OCI-LY1 (cell line): ENCODE data around the gene FGD3.

ENCODE experiments used
- H2AFZ ChIP-seq: fragments of 200-600 bp; sonication (generic), shearing (Covaris generic); 2 replicates; pipeline ENCODE4 v1.6.0; 2014; ENCODE audit warnings: antibody characterized with exemption, mild to moderate bottlenecking, low read length
- H3F3A ChIP-seq: fragments of 200-600 bp; sonication (generic), shearing (Covaris generic); 2 replicates; pipeline ENCODE4 v1.6.0; 2014; ENCODE audit warnings: mild to moderate bottlenecking, antibody characterized with exemption, low read length, moderate library complexity; ENCODE audit not compliant: insufficient read depth
- H3K27ac ChIP-seq: fragments of 200-600 bp; sonication (generic); 2 replicates; pipeline ENCODE4 v1.5.1; 2014; ENCODE audit warnings: low read length, mixed run types, mild to moderate bottlenecking, low read depth; ENCODE audit not compliant: poor library complexity, severe bottlenecking
- H3K27me3 ChIP-seq: fragments of 200-600 bp; sonication (generic); 2 replicates; pipeline ENCODE4 v1.6.0; 2014; ENCODE audit warnings: antibody characterized with exemption, mild to moderate bottlenecking, low read length, moderate library complexity; ENCODE audit not compliant: insufficient read depth
- H3K36me3 ChIP-seq: fragments of 200-600 bp; sonication (generic); 2 replicates; pipeline ENCODE4 v1.6.1; 2014; ENCODE audit warnings: mild to moderate bottlenecking, antibody characterized with exemption, low read length, moderate library complexity, mixed read lengths; ENCODE audit not compliant: insufficient read depth
- H3K4me1 ChIP-seq: fragments of 200-600 bp; sonication (generic); 2 replicates; pipeline ENCODE4 v1.5.1; 2014; ENCODE audit warnings: mild to moderate bottlenecking, low read length, moderate library complexity; ENCODE audit not compliant: insufficient read depth, severe bottlenecking
- H3K4me2 ChIP-seq: fragments of 200-600 bp; sonication (generic), shearing (Covaris generic); 2 replicates; pipeline ENCODE4 v1.6.1; 2014; ENCODE audit warnings: low read length
- H3K4me3 ChIP-seq: fragments of 200-600 bp; sonication (generic); 2 replicates; pipeline ENCODE4 v1.5.1; 2014; ENCODE audit warnings: low read length, low read depth, mild to moderate bottlenecking, mixed read lengths; ENCODE audit not compliant: poor library complexity, severe bottlenecking
- H3K79me2 ChIP-seq: fragments of 200-600 bp; shearing (Covaris generic); 2 replicates; pipeline ENCODE4 v1.6.1; 2016; ENCODE audit warnings: mixed run types, low read length, mixed read lengths; ENCODE audit not compliant: insufficient read depth
- H3K9ac ChIP-seq: fragments of 200-600 bp; sonication (generic), shearing (Covaris generic); 2 replicates; pipeline ENCODE4 v1.6.1; 2014; ENCODE audit warnings: mild to moderate bottlenecking, low read length, mixed read lengths
- H3K9me2 ChIP-seq: fragments of 200-600 bp; sonication (generic), shearing (Covaris generic); 2 replicates; pipeline ENCODE4 v1.6.1; 2014; ENCODE audit warnings: low read depth, mild to moderate bottlenecking, low read length, mixed read lengths
- H3K9me3 ChIP-seq: fragments of 200-600 bp; shearing (Covaris generic); 2 replicates; pipeline ENCODE4 v1.6.1; 2014; ENCODE audit warnings: low read length, mixed read lengths
- H4K20me1 ChIP-seq: fragments of 200-600 bp; sonication (generic), shearing (Covaris generic); 2 replicates; pipeline ENCODE4 v1.6.0; 2016; ENCODE audit warnings: mild to moderate bottlenecking, low read length; ENCODE audit not compliant: insufficient read depth
- CTCF ChIP-seq: fragments of 200-600 bp; sonication (generic), shearing (Covaris generic); IDR thresholded peaks from 2 replicates; pipeline ENCODE4 v1.5.1; 2017; ENCODE audit warnings: mild to moderate bottlenecking, antibody characterized with exemption, low read length, moderate library complexity, mixed read lengths
- EZH2 ChIP-seq: fragments of 200-600 bp; sonication (generic), shearing (Covaris generic); IDR thresholded peaks from 2 replicates; pipeline ENCODE4 v1.8.0; 2017; ENCODE audit warnings: borderline replicate concordance, mixed run types, mild to moderate bottlenecking, antibody characterized with exemption, low read length, moderate library complexity, mixed read lengths

The FGD3 gene

GRCh38 chr9:92934321-92934720 is 13.0 kb upstream of the FGD3 start:
- Histone ChIP-seq H2AFZ (no peak overlapping the region), H3F3A (no peaks in the 10 kb centered on the region)

GRCh38 chr9:92938025-92938424 is 9.3 kb upstream of the FGD3 start:
- H2AFZ ChIP-seq, result no peak overlapping the region
- no peaks in the 10 kb centered on the region for H3K9me2 ChIP-seq
- no peaks in the 10 kb centered on the region for H3K4me1 ChIP-seq
- H3K27me3 ChIP-seq, result peaks cover 11% of the 10 kb centered on the region
- H3F3A ChIP-seq, result no peaks in the 10 kb centered on the region
- TF ChIP-seq EZH2, result no peak
- no peak for TF ChIP-seq CTCF
- no peak overlapping the region for H3K4me2 ChIP-seq
- H3K9ac ChIP-seq, result no peak overlapping the region
- H3K27ac ChIP-seq, result no peak overlapping the region
- no peaks in the 10 kb centered on the region for H4K20me1 ChIP-seq
- no peaks in the 10 kb centered on the region for H3K36me3 ChIP-seq
- no peak overlapping the region for H3K4me3 ChIP-seq
- no peaks in the 10 kb centered on the region for H3K79me2 ChIP-seq
- peaks cover 3% of the 10 kb centered on the region; the same call in 1 of the 2 replicates for H3K9me3 ChIP-seq

More at GRCh38 chr9:92934321-92934720, 13.0 kb upstream of the FGD3 start:
- Histone ChIP-seq H3K36me3 (no peaks in the 10 kb centered on the region), H3K27ac (no peak overlapping the region), H4K20me1 (no peaks in the 10 kb centered on the region), H3K27me3 (peaks cover 7% of the 10 kb centered on the region), H3K4me2 (no peak overlapping the region), H3K9ac (no peak overlapping the region), H3K4me1 (no peaks in the 10 kb centered on the region), H3K9me2 (no peaks in the 10 kb centered on the region), H3K9me3 (peaks cover 3% of the 10 kb centered on the region; the same call in 1 of the 2 replicates), H3K4me3 (no peak overlapping the region), H3K79me2 (no peaks in the 10 kb centered on the region)
- no peak for TF ChIP-seq CTCF
- no peak for TF ChIP-seq EZH2

GRCh38 chr9:92941861-92942260 is 5.5 kb upstream of the FGD3 start:
- Histone ChIP-seq H3K9me2 (no peaks in the 10 kb centered on the region), H2AFZ (no peak overlapping the region), H3K79me2 (no peaks in the 10 kb centered on the region), H3K4me3 (no peak overlapping the region), H3K4me2 (no peak overlapping the region), H3K27me3 (peaks cover 16% of the 10 kb centered on the region), H3K9me3 (0 out of 2 replicates have a peak, but pooled peaks cover 2% of the 10 kb centered on the region), H3K9ac (no peak overlapping the region), H4K20me1 (no peaks in the 10 kb centered on the region), H3K4me1 (no peaks in the 10 kb centered on the region), H3K36me3 (no peaks in the 10 kb centered on the region; the same call in 1 of the 2 replicates), H3K27ac (no peak overlapping the region), H3F3A (no peaks in the 10 kb centered on the region)
- no peak for TF ChIP-seq EZH2
- TF ChIP-seq CTCF, result no peak
